Measurements from ENCODE around the gene PRKCD.
"Not testable (repeated sequence)": the region's sequence is repeated elsewhere in the genome, so short reads cannot be mapped to it uniquely, and the experiment has no call there.

PRKCD gene

GRCh38 chr3:53140847-53141845 is 19.9 kb upstream of the PRKCD start:
- no peak for DNase-seq

GRCh38 chr3:53142986-53143385 is 18.0 kb upstream of the PRKCD start:
- DNase-seq: no peak

GRCh38 chr3:53144446-53144845 is 16.6 kb upstream of the PRKCD start:
- no peak for DNase-seq

- DNase-seq: no peak
These were observed 15.9 kb upstream of the PRKCD start for GRCh38 chr3:53144862-53145712.

GRCh38 chr3:53145713-53146080 is 15.3 kb upstream of the PRKCD start:
- DNase-seq: no peak

- DNase-seq: no peak
These were observed 14.6 kb upstream of the PRKCD start for GRCh38 chr3:53146319-53146891.

GRCh38 chr3:53147151-53147902 is 13.7 kb upstream of the PRKCD start:
- no peak for DNase-seq

- no peak for DNase-seq
These were observed 13.1 kb upstream of the PRKCD start for GRCh38 chr3:53147903-53148400.

- DNase-seq: no peak
These were observed 11.9 kb upstream of the PRKCD start for GRCh38 chr3:53149006-53149690.

- no peak for DNase-seq
These were observed 11.3 kb upstream of the PRKCD start for GRCh38 chr3:53149699-53150098.

GRCh38 chr3:53150247-53151085 is 10.5 kb upstream of the PRKCD start:
- DNase-seq: no peak

GRCh38 chr3:53151086-53151438 is 9.9 kb upstream of the PRKCD start:
- not testable (repeated sequence) for DNase-seq

- DNase-seq: no peak
These were observed 9.5 kb upstream of the PRKCD start for GRCh38 chr3:53151465-53151864.

- DNase-seq: no peak
These were observed 8.9 kb upstream of the PRKCD start for GRCh38 chr3:53151870-53152660.

GRCh38 chr3:53153264-53153823 is 7.7 kb upstream of the PRKCD start:
- no peak for DNase-seq

- DNase-seq: no peak
These were observed 7.0 kb upstream of the PRKCD start for GRCh38 chr3:53153980-53154379.

GRCh38 chr3:53154881-53155285 is 6.1 kb upstream of the PRKCD start:
- DNase-seq: no peak

- DNase-seq: no peak
These were observed 5.2 kb upstream of the PRKCD start for GRCh38 chr3:53155760-53156159.

- DNase-seq: no peak
These were observed 4.6 kb upstream of the PRKCD start for GRCh38 chr3:53156368-53156834.

All from CD4-positive, alpha-beta T cell treated with Interleukin-12 subunit alpha and Interleukin-12 subunit beta, for 1 hour (primary cell).